Activated T-cell treated with anti-CD3 and anti-CD28 coated beads, Interleukin-2, amount 50 U/mL, for 24 hours (primary cell): ENCODE data around the gene PUM2.

ENCODE experiments used
- DNase-seq: peaks from one replicate; pipeline ENCODE4 v3.0.0-alpha.2; 2020
- H3K27ac Mint-ChIP-seq: 2 replicates; pipeline ENCODE4 v1.8.0; 2020; ENCODE audit warnings: mild to moderate bottlenecking, mixed read lengths
- H3K27me3 Mint-ChIP-seq: 2 replicates; pipeline ENCODE4 v1.8.0; 2020; ENCODE audit warnings: mixed read lengths
- H3K36me3 Mint-ChIP-seq: 2 replicates; pipeline ENCODE4 v1.8.0; 2020; ENCODE audit warnings: low read depth, mixed read lengths
- H3K4me1 Mint-ChIP-seq: 2 replicates; pipeline ENCODE4 v1.8.0; 2020; ENCODE audit warnings: low read depth, mixed read lengths
- H3K4me3 Mint-ChIP-seq: 2 replicates; pipeline ENCODE4 v1.8.0; 2020; ENCODE audit warnings: mild to moderate bottlenecking, moderate library complexity, mixed read lengths
- H3K9me3 Mint-ChIP-seq: 2 replicates; pipeline ENCODE4 v1.8.0; 2020; ENCODE audit warnings: mixed read lengths

Gene PUM2

GRCh38 chr2:20361893-20362292, 11.2 kb upstream of the PUM2 start:
- H3K27ac Mint-ChIP-seq, result no peak overlapping the region
- H3K4me1 Mint-ChIP-seq, result peaks cover 26% of the 10 kb centered on the region
- no peak overlapping the region for H3K4me3 Mint-ChIP-seq
- no peak for DNase-seq
- no peaks in the 10 kb centered on the region for H3K36me3 Mint-ChIP-seq
- H3K27me3 Mint-ChIP-seq, result no peaks in the 10 kb centered on the region
- H3K9me3 Mint-ChIP-seq, result no peaks in the 10 kb centered on the region

GRCh38 chr2:20359096-20359495, 8.5 kb upstream of the PUM2 start:
- no peak for DNase-seq
- Mint-ChIP-seq H3K36me3 (no peaks in the 10 kb centered on the region), H3K27me3 (no peaks in the 10 kb centered on the region)

DNA sequence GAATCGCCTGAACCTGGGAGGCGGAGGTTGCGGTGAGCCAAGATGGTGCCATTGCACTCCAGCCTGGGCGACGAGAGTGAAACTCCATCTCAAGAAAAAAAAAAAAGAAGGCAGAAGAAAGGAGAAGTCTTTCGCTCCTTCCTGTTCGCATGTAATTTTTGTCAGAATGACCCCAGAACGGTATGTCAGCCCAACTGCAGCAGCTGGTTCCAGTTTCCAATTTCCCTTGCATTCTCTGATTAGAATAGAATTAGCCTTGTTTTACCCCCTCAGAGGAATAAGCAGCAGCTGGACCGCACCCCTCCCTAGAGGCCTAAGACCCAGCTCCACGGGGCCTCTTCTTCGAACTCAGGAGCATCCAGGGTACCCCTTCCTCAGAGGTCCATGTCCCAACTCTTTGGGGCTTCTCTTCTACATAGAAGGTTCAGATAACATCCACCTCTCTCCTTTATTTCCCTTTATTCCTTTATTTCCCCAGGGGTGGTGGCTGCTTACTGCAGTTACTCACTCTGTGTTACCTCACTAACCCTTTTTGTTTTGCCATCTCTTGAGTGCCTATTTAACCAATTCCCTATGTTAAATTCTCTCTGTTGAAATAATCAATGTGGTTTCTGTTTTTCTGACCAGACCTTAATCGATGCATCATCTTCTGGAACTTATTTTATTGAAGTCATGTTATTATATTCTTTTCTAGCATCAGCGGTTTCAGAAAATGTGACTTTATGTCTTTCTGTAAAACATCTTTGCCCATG, 7.2 kb upstream of the PUM2 start:
- no peaks in the 10 kb centered on the region for H3K36me3 Mint-ChIP-seq
- H3K27me3 Mint-ChIP-seq, result no peaks in the 10 kb centered on the region
- H3K27ac Mint-ChIP-seq, result no peak overlapping the region
- no peak overlapping the region for H3K4me3 Mint-ChIP-seq
- no peaks in the 10 kb centered on the region for H3K9me3 Mint-ChIP-seq
- DNase-seq, result no peak
- peaks cover 4% of the 10 kb centered on the region for H3K4me1 Mint-ChIP-seq

More at GRCh38 chr2:20359096-20359495, 8.5 kb upstream of the PUM2 start:
- Mint-ChIP-seq H3K4me1 (peaks cover 4% of the 10 kb centered on the region), H3K27ac (no peak overlapping the region), H3K4me3 (no peak overlapping the region), H3K9me3 (no peaks in the 10 kb centered on the region)

- no peak for DNase-seq
- H3K27me3 Mint-ChIP-seq, result no peaks in the 10 kb centered on the region
- H3K9me3 Mint-ChIP-seq, result no peaks in the 10 kb centered on the region
- no peaks in the 10 kb centered on the region for H3K4me1 Mint-ChIP-seq
- H3K4me3 Mint-ChIP-seq, result no peak overlapping the region
- peak overlapping the region; percentile 12 for H3K27ac Mint-ChIP-seq
- no peaks in the 10 kb centered on the region for H3K36me3 Mint-ChIP-seq
Observed at GRCh38 chr2:20356042-20356441, 5.4 kb upstream of the PUM2 start.

DNA sequence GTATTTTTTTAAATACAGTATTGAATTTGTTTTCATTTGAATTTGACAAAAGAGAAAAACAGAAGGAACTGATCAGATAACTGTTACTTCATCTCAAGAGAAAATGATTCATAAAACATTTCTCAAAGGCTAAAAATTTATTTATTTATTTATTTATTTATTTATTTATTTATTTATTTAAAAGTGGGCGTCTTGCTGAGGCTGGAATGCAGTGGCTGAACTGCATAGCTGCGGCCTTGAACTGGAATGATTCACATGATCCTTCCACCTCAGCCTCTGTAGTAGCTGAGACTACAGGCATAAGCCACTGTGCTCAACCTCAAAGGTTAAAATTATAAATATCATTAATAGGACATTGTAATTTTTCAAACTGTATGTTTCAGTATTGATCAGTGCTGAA, 4.5 kb upstream of the PUM2 start:
- Mint-ChIP-seq H3K27ac (no peak overlapping the region), H3K4me3 (no peak overlapping the region), H3K9me3 (no peaks in the 10 kb centered on the region), H3K27me3 (no peaks in the 10 kb centered on the region), H3K36me3 (no peaks in the 10 kb centered on the region), H3K4me1 (no peaks in the 10 kb centered on the region)
- no peak for DNase-seq

GRCh38 chr2:20353241-20353992, 2.8 kb upstream of the PUM2 start:
- Mint-ChIP-seq H3K9me3 (no peaks in the 10 kb centered on the region), H3K36me3 (peaks cover 17% of the 10 kb centered on the region), H3K4me3 (no peak overlapping the region), H3K27me3 (no peaks in the 10 kb centered on the region), H3K27ac (no peak overlapping the region), H3K4me1 (peaks cover 7% of the 10 kb centered on the region)
- DNase-seq, result no peak

- Mint-ChIP-seq H3K27me3 (no peaks in the 10 kb centered on the region), H3K4me1 (peaks cover 11% of the 10 kb centered on the region), H3K4me3 (no peak overlapping the region), H3K9me3 (no peaks in the 10 kb centered on the region), H3K27ac (no peak overlapping the region), H3K36me3 (peaks cover 21% of the 10 kb centered on the region)
- DNase-seq, result no peak
Observed at GRCh38 chr2:20352581-20353216, 2.1 kb upstream of the PUM2 start.

DNA sequence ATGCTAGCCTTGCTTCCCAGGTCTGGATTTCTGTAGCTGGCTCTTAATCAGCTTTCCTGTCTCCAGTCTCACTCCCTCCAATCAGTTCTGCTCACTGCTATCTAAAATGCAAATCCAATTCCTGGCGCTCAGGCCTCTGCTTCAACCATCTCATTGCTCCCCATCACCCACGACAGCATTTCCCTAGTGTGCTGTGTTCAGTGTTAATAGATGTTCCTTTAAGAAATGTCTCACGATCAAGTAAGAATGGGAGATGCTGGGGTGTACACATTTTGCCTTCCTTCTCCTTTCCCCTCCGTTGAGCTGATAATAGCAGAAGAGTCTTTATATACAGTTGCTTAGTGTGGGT, 1.6 kb upstream of the PUM2 start:
- Mint-ChIP-seq H3K4me1 (peaks cover 16% of the 10 kb centered on the region), H3K27ac (no peak overlapping the region), H3K36me3 (peaks cover 26% of the 10 kb centered on the region), H3K9me3 (no peaks in the 10 kb centered on the region), H3K4me3 (no peak overlapping the region), H3K27me3 (no peaks in the 10 kb centered on the region)
- no peak for DNase-seq

DNA sequence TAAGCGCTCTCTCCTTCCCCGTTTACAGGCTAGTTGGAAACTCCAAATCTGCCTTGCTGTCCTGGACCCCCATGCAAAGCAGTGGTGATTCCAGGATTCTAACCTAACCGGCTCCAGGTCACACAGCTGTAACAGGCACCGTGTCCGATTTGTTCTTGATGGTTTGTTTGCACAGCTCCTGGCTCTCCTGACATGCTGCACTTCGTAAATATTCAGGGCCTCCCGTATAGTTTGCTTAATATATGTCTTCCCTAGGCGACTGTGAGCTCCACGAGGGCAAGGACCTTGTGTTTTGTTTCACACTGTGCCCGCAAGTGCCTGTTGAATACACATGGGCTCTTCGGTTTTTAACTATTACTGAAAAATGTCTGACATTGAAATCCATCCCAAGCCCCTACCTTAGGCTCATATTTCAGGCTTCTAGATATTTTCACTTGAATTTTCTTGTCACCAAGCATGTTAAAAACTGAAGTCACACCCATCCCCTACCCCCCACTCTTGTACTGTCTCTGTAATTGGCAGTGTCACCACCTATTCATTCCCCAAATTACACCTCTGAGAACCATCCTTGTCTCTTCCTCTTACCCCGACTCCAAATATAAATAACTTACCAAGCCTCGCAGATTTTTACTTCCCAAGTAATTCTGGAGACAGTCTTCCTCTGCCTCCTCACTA, 1.0 kb upstream of the PUM2 start:
- no peak overlapping the region for H3K4me3 Mint-ChIP-seq
- no peaks in the 10 kb centered on the region for H3K9me3 Mint-ChIP-seq
- H3K27ac Mint-ChIP-seq, result no peak overlapping the region
- no peak for DNase-seq
- peaks cover 20% of the 10 kb centered on the region for H3K4me1 Mint-ChIP-seq
- H3K36me3 Mint-ChIP-seq, result peaks cover 31% of the 10 kb centered on the region
- no peaks in the 10 kb centered on the region for H3K27me3 Mint-ChIP-seq

- peak; percentile 86 for DNase-seq
- peaks cover 46% of the 10 kb centered on the region for H3K36me3 Mint-ChIP-seq
- H3K4me3 Mint-ChIP-seq, result no peak overlapping the region
- H3K9me3 Mint-ChIP-seq, result no peaks in the 10 kb centered on the region
- H3K27me3 Mint-ChIP-seq, result no peaks in the 10 kb centered on the region
- peak overlapping the region; percentile 97 for H3K27ac Mint-ChIP-seq
- peaks cover 35% of the 10 kb centered on the region for H3K4me1 Mint-ChIP-seq
Observed at GRCh38 chr2:20350041-20350712, 467 bp downstream of the PUM2 start.

- no peak overlapping the region for H3K4me3 Mint-ChIP-seq
- peaks cover 40% of the 10 kb centered on the region for H3K4me1 Mint-ChIP-seq
- peak overlapping the region; percentile 97 for H3K27ac Mint-ChIP-seq
- peaks cover 50% of the 10 kb centered on the region for H3K36me3 Mint-ChIP-seq
- no peaks in the 10 kb centered on the region for H3K9me3 Mint-ChIP-seq
- no peaks in the 10 kb centered on the region for H3K27me3 Mint-ChIP-seq
- DNase-seq, result no peak
Observed at GRCh38 chr2:20349513-20349921, 1.1 kb downstream of the PUM2 start.

DNA sequence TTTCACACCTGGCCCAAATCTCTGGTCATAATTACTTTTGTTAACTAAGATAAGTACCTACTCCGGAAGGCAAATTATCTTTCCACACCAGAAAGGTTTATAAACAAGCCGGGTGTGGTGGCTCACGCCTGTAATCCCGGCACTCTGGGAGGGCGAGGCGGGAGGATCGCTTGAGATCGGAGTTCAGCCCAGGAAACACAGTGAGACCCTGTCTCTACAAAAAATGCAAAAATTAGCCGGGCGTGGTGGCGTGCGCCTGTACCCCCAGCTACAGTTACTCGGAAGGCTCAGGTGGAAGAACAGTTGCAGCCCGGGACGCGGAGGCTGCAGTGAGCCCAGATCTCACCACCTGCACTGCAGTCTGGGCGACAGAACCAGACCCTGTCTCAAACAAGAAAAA, 2.1 kb downstream of the PUM2 start:
- DNase-seq, result no peak
- H3K4me1 Mint-ChIP-seq, result peaks cover 48% of the 10 kb centered on the region
- H3K9me3 Mint-ChIP-seq, result no peaks in the 10 kb centered on the region
- H3K36me3 Mint-ChIP-seq, result peaks cover 53% of the 10 kb centered on the region
- H3K4me3 Mint-ChIP-seq, result no peak overlapping the region
- no peaks in the 10 kb centered on the region for H3K27me3 Mint-ChIP-seq
- peak overlapping the region; percentile 97 for H3K27ac Mint-ChIP-seq

- Mint-ChIP-seq H3K9me3 (no peaks in the 10 kb centered on the region), H3K4me1 (peaks cover 57% of the 10 kb centered on the region), H3K36me3 (peaks cover 56% of the 10 kb centered on the region), H3K27me3 (no peaks in the 10 kb centered on the region), H3K4me3 (peak overlapping the region; percentile 73), H3K27ac (peak overlapping the region; percentile 78)
- no peak for DNase-seq
Observed at GRCh38 chr2:20346565-20347381, 3.9 kb downstream of the PUM2 start.
